GM20000 (cell line): Measurements from ENCODE around the gene PTPN21.

Experiments used
- DNase-seq: peaks from one replicate; pipeline ENCODE4 v3.0.0; 2012; ENCODE audit warnings: low spot score
- CTCF ChIP-seq: IDR thresholded peaks from 2 replicates; pipeline ENCODE4 v1.5.1; 2012; ENCODE audit warnings: mild to moderate bottlenecking, control low read depth; ENCODE audit errors: extremely low read depth, missing control alignments

The PTPN21 gene

DNA sequence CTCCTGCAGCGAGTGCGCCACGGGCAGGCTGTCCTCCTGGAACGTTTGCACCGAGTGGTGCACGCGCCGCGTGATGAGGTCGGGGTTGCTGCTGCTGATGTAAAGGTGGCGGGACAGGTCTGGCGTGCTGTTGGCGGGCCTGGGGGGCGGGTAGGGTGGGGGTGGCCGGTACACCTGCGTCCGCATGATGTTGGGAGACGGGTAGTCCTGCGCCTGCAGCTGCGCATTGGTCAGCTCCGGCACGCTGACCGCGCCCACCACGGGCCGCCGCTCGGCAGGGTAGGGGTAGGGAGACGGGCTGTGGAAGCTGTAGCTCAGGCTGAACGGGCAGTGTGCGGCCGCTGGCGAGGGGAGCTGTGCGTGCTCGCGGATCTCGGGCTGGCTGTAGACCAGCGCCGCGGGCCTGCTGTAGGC lies 75.2 kb downstream of the PTPN21 start:
- DNase-seq, result no peak
- no peak for TF ChIP-seq CTCF

- TF ChIP-seq CTCF, result no peak
- DNase-seq, result no peak
Observed at GRCh38 chr14:88478931-88479330, 75.9 kb downstream of the PTPN21 start.

DNA sequence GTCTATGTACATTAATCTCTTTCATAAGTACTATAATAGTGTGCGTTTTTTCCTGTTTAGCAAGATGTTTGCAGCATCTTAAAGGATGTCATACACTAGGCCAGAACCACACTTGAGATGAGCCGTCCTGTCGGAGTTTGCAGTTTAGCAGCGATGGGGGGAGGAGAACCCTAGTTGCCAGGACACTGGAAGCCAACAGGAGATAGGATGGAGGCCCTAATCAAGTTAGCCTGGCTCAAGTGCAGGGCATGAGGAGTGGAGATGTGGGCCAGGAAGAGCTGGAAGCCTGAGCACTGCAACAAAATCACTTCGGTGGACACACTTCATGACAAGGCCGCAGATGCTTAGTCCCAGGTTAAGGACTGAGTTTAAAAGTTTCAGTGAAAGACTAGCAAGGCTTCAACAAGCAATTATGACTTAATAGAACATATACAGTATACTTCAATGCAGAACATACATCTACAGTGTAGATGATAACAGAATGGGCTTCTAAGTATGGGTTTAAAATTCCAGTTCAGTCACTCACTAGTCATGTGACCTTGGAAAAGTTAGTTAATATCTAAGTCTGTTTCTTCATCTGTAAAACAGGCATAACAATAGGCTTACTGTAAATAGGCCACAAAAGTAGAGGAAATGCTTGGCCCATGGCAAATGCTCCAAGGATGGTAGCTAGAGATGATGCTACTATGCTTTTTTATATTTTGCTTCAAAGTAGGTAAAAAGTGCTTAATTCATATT lies 77.1 kb downstream of the PTPN21 start:
- TF ChIP-seq CTCF, result no peak
- DNase-seq, result no peak

DNA sequence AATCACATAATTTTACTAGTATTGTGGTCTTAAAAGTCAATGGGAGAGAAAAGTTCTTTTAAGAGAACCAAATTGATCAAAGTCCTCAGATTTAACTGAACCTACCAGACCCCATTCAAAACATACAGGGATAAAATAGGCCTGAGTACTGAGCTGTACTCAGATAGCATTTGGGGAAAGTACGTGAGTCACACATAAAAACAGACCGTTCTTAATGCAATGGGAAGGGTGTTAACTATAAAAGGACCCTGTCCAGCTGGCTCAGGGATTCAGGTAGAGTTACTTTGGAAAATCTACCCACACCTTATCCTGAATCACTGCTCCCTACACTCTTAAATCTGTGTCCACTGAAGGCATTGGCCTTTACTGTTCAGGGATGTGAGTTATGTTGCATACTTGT lies 78.0 kb downstream of the PTPN21 start:
- DNase-seq, result no peak

GRCh38 chr14:88476214-88476774 lies 78.5 kb downstream of the PTPN21 start:
- no peak for TF ChIP-seq CTCF
- no peak for DNase-seq

More for the DNA sequence above, 78.0 kb downstream of the PTPN21 start:
- TF ChIP-seq CTCF, result no peak

- no peak for DNase-seq
- no peak for TF ChIP-seq CTCF
Observed at GRCh38 chr14:88473791-88474190, 81.0 kb downstream of the PTPN21 start.

- no peak for DNase-seq
- TF ChIP-seq CTCF, result no peak
Observed at GRCh38 chr14:88470542-88471440, 84.0 kb downstream of the PTPN21 start.
